HG03432 (cell line): ENCODE measurements around the gene GABRQ.
"Not testable (repeated sequence)": the region's sequence is repeated elsewhere in the genome, so short reads cannot be mapped to it uniquely, and the experiment has no call there.

Experiments used
- ATAC-seq: cut with Tn5 transposase; IDR thresholded peaks from one replicate; pipeline ENCODE4 v1.9.1; 2021; ENCODE audit warnings: mild to moderate bottlenecking, moderate library complexity; ENCODE audit not compliant: unreplicated experiment

GABRQ gene

GRCh38 chrX:152656890-152657289, 19.2 kb downstream of the GABRQ start:
- no peak for ATAC-seq

GRCh38 chrX:152658302-152658701, 20.6 kb downstream of the GABRQ start:
- no peak for ATAC-seq

- no peak for ATAC-seq
Observed at GRCh38 chrX:152663086-152663485, 25.4 kb downstream of the GABRQ start.

- ATAC-seq: no peak
Observed at GRCh38 chrX:152674135-152674534, 36.4 kb downstream of the GABRQ start.

- not testable (repeated sequence) for ATAC-seq
Observed at GRCh38 chrX:152674652-152675051, 37.0 kb downstream of the GABRQ start.

GRCh38 chrX:152681012-152681411, 43.3 kb downstream of the GABRQ start:
- ATAC-seq: not testable (repeated sequence)

GRCh38 chrX:152697952-152698931, 60.5 kb downstream of the GABRQ start, which contains the start of gene MAGEA3:
Gene MAGEA3, plus strand, starts transcription at chrX:152698794. Its CDS starts 2,039 bp downstream, at chrX:152700833.
- not testable (repeated sequence) for ATAC-seq

GRCh38 chrX:152700390-152700789, 62.7 kb downstream of the GABRQ start:
- ATAC-seq: not testable (repeated sequence)

GRCh38 chrX:152706500-152706899, 68.8 kb downstream of the GABRQ start:
- not testable (repeated sequence) for ATAC-seq
